Measurements from ENCODE around the gene NOX4. TPM values are rescaled to one million over a fixed set of nuclear protein-coding genes. Genes with fewer than 3 reads are reported as not detected.
"Not testable (repeated sequence)": the region's sequence is repeated elsewhere in the genome, so short reads cannot be mapped to it uniquely, and the experiment has no call there.

The NOX4 gene
- total RNA-seq, 2 donors from 2014 or later = 2.7 to 6.0 TPM

DNA sequence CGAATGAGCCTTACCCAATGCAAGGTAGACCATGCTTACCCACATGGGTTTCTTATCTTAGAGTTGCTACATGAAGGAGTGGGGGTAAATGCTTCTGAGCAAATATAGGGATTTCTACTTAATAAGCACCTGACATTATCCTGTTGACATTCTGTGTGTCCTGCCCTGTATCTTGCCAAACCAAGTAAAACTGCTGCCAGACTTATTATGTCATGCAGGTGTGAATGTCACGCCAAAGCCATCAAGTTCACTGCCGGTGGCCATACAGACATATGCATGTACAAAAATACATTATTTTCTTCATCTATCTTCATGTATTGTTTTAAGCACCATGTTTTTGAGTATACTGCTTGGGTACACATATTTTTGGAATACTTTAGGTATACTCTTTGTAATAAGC is 70.2 kb downstream of the NOX4 start:
- no peak overlapping the region for H3K27ac Mint-ChIP-seq
- H3K27me3 Mint-ChIP-seq (ENCODE audit: insufficient read depth) = no peaks in the 10 kb centered on the region
- Histone ChIP-seq H3K36me3 (ENCODE audit: control insufficient read depth, insufficient read depth, low read length) (no peaks in the 10 kb centered on the region), H3K27me3 (ENCODE audit: control insufficient read depth, insufficient read depth, low read length, poor library complexity, severe bottlenecking) (no peaks in the 10 kb centered on the region), H3K9ac (ENCODE audit: extremely low read depth, low read length, poor library complexity, severe bottlenecking) (no peak overlapping the region), H3K4me1 (ENCODE audit: control insufficient read depth, insufficient read depth, low read length) (peaks cover 3% of the 10 kb centered on the region), H3K27ac (ENCODE audit: low read depth, low read length) (no peak overlapping the region), H3K9me3 (ENCODE audit: control insufficient read depth, low read length) (peaks cover 2% of the 10 kb centered on the region), H3K4me3 (ENCODE audit: low read length) (no peak overlapping the region)
- whole genome bisulfite sequencing, 2 experiments (ENCODE audit: insufficient coverage in 1 of 2, insufficient read length in 1 of 2) = 88 to 100% methylated on average over 1 to 3 of the region's 3 CpGs
- peaks cover 10% of the 10 kb centered on the region for H3K4me1 Mint-ChIP-seq
- TF ChIP-seq CTCF (conservative IDR thresholded peaks at IDR 0.05) = no peak
- peaks cover 2% of the 10 kb centered on the region for H3K9me3 Mint-ChIP-seq
- H3K4me3 Mint-ChIP-seq = no peak overlapping the region
- H3K36me3 Mint-ChIP-seq (ENCODE audit: low read depth) = peaks cover 1% of the 10 kb centered on the region
- DNase-seq = no peak

- TF ChIP-seq CTCF (conservative IDR thresholded peaks at IDR 0.05) = no peak
- H3K4me3 Mint-ChIP-seq = no peak overlapping the region
- peak overlapping the region; percentile 71 for H3K27ac Mint-ChIP-seq
- H3K4me1 Mint-ChIP-seq = peaks cover 10% of the 10 kb centered on the region
- no peak overlapping the region for H3K27ac ChIP-seq (ENCODE audit: low read depth, low read length)
- no peaks in the 10 kb centered on the region for H3K27me3 ChIP-seq (ENCODE audit: control insufficient read depth, insufficient read depth, low read length, poor library complexity, severe bottlenecking)
- H3K36me3 ChIP-seq (ENCODE audit: control insufficient read depth, insufficient read depth, low read length) = no peaks in the 10 kb centered on the region
- H3K36me3 Mint-ChIP-seq (ENCODE audit: low read depth) = no peaks in the 10 kb centered on the region
- no peaks in the 10 kb centered on the region for H3K9me3 Mint-ChIP-seq
- no peak for DNase-seq
- 55% methylated on average over 2 of the region's 2 CpGs; no CpG with 5 or more reads in 1 of the 2 experiments for WGBS, 2 experiments (ENCODE audit: insufficient coverage in 1 of 2, insufficient read length in 1 of 2)
- peaks cover 3% of the 10 kb centered on the region for H3K4me1 ChIP-seq (ENCODE audit: control insufficient read depth, insufficient read depth, low read length)
- no peak overlapping the region for H3K9ac ChIP-seq (ENCODE audit: extremely low read depth, low read length, poor library complexity, severe bottlenecking)
- H3K9me3 ChIP-seq (ENCODE audit: control insufficient read depth, low read length) = no peaks in the 10 kb centered on the region
- no peaks in the 10 kb centered on the region for H3K27me3 Mint-ChIP-seq (ENCODE audit: insufficient read depth)
- no peak overlapping the region for H3K4me3 ChIP-seq (ENCODE audit: low read length)
Measured at GRCh38 chr11:89416961-89417360, 74.2 kb downstream of the NOX4 start.

GRCh38 chr11:89411112-89411511 is 80.1 kb downstream of the NOX4 start:
- not testable (repeated sequence) for H3K27ac ChIP-seq (ENCODE audit: low read depth, low read length); H3K4me1 ChIP-seq (ENCODE audit: control insufficient read depth, insufficient read depth, low read length); H3K4me3 Mint-ChIP-seq; H3K27me3 Mint-ChIP-seq (ENCODE audit: insufficient read depth); H3K4me3 ChIP-seq (ENCODE audit: low read length); H3K27ac Mint-ChIP-seq; H3K9me3 ChIP-seq (ENCODE audit: control insufficient read depth, low read length); H3K9me3 Mint-ChIP-seq; H3K36me3 ChIP-seq (ENCODE audit: control insufficient read depth, insufficient read depth, low read length); H3K27me3 ChIP-seq (ENCODE audit: control insufficient read depth, insufficient read depth, low read length, poor library complexity, severe bottlenecking); H3K9ac ChIP-seq (ENCODE audit: extremely low read depth, low read length, poor library complexity, severe bottlenecking); H3K4me1 Mint-ChIP-seq; DNase-seq; H3K36me3 Mint-ChIP-seq (ENCODE audit: low read depth)
- WGBS, 2 experiments (ENCODE audit: insufficient coverage in 1 of 2, insufficient read length in 1 of 2) = 93 to 95% methylated on average over 2 to 3 of the region's 3 CpGs

DNA sequence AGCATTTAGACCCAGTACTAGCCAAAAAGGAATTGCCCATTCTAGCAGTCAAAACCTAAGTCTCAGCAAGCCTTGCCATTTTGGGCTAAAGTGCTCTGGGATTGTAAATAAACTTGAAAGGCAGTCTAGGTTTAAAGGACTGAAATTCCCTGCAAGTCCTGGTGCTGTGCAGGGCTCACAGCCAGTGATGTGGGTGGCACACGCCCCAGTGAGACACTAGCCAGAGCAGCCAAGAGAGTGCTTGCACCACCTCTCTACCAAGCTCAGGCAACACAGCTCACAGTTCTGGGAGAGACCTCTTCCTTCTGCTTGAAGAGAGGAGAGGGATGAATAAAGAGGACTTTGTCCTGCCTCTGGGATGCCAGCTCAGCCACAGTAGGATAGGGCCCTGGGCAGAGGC is 80.5 kb downstream of the NOX4 start:
- H3K27me3 Mint-ChIP-seq (ENCODE audit: insufficient read depth); H3K4me1 Mint-ChIP-seq; H3K4me1 ChIP-seq (ENCODE audit: control insufficient read depth, insufficient read depth, low read length); H3K36me3 Mint-ChIP-seq (ENCODE audit: low read depth); H3K9me3 Mint-ChIP-seq; H3K4me3 ChIP-seq (ENCODE audit: low read length); H3K27me3 ChIP-seq (ENCODE audit: control insufficient read depth, insufficient read depth, low read length, poor library complexity, severe bottlenecking); H3K36me3 ChIP-seq (ENCODE audit: control insufficient read depth, insufficient read depth, low read length); DNase-seq; H3K27ac Mint-ChIP-seq; H3K9me3 ChIP-seq (ENCODE audit: control insufficient read depth, low read length); H3K27ac ChIP-seq (ENCODE audit: low read depth, low read length); H3K9ac ChIP-seq (ENCODE audit: extremely low read depth, low read length, poor library complexity, severe bottlenecking); H3K4me3 Mint-ChIP-seq: not testable (repeated sequence)
- 56% methylated on average over 1 of the region's 1 CpG; no CpG with 5 or more reads in 1 of the 2 experiments for WGBS, 2 experiments (ENCODE audit: insufficient coverage in 1 of 2, insufficient read length in 1 of 2)

DNA sequence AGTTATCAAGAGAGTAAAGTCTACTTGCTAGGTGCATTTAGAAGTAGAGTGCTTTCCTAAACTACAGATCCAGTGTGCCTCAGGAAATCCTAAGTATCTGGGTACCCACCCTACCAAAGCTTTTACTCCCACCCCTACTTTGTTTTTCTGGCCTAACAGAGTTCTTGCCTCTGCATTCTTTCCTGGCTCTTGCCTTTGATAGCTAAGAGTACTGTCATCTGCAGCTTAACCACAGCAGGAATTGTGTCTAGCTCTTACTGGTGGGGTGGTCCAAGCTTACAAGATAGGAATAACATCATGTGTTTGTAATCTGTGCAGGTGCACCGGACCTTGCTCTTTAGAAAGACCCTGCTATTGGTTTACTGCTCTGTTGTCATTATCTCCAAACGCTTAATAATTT is 82.7 kb downstream of the NOX4 start:
- H3K4me3 Mint-ChIP-seq; H3K27ac ChIP-seq (ENCODE audit: low read depth, low read length); H3K27me3 ChIP-seq (ENCODE audit: control insufficient read depth, insufficient read depth, low read length, poor library complexity, severe bottlenecking); H3K4me3 ChIP-seq (ENCODE audit: low read length); H3K36me3 ChIP-seq (ENCODE audit: control insufficient read depth, insufficient read depth, low read length); H3K9me3 ChIP-seq (ENCODE audit: control insufficient read depth, low read length); H3K9me3 Mint-ChIP-seq; H3K4me1 ChIP-seq (ENCODE audit: control insufficient read depth, insufficient read depth, low read length); H3K27me3 Mint-ChIP-seq (ENCODE audit: insufficient read depth); DNase-seq; H3K36me3 Mint-ChIP-seq (ENCODE audit: low read depth); H3K27ac Mint-ChIP-seq; H3K9ac ChIP-seq (ENCODE audit: extremely low read depth, low read length, poor library complexity, severe bottlenecking): not testable (repeated sequence)
- H3K4me1 Mint-ChIP-seq = peaks cover 10% of the 10 kb centered on the region
- 91 to 100% methylated on average over 1 to 2 of the region's 2 CpGs for WGBS, 2 experiments (ENCODE audit: insufficient coverage in 1 of 2, insufficient read length in 1 of 2)

Measured in endodermal cell (in vitro differentiated cells).